COR-L47 (cell line): ENCODE results near the gene OR10H4.
"Not testable (repeated sequence)": the region's sequence is repeated elsewhere in the genome, so short reads cannot be mapped to it uniquely, and the experiment has no call there.

ENCODE experiments used
- DNase-seq: peaks from one replicate; lab custom pipeline; 2025; lab: John Stamatoyannopoulos, UW

The OR10H4 gene

GRCh38 chr19:15948223-15949058 lies at the start of gene OR10H4:
TSS of gene OR10H4 (plus strand) at chr19:15949008. CDS start at chr19:15949008, 0 bp downstream.
- no peak for DNase-seq

- DNase-seq = not testable (repeated sequence)
These were observed 49.2 kb upstream of the OR10H4 start for GRCh38 chr19:15899561-15899960.

GRCh38 chr19:15900032-15900431 lies 48.8 kb upstream of the OR10H4 start:
- not testable (repeated sequence) for DNase-seq

GRCh38 chr19:15900504-15900903 lies 48.3 kb upstream of the OR10H4 start:
- no peak for DNase-seq

- DNase-seq = no peak
These were observed 46.6 kb upstream of the OR10H4 start for GRCh38 chr19:15902254-15902653.

- DNase-seq = not testable (repeated sequence)
These were observed 45.9 kb upstream of the OR10H4 start for GRCh38 chr19:15902898-15903297.

GRCh38 chr19:15905026-15905425 lies 43.8 kb upstream of the OR10H4 start:
- DNase-seq = no peak

- DNase-seq = no peak
These were observed 37.1 kb upstream of the OR10H4 start for GRCh38 chr19:15911599-15912235.

- no peak for DNase-seq
These were observed 35.4 kb upstream of the OR10H4 start for GRCh38 chr19:15913384-15913783.

GRCh38 chr19:15913830-15914229 lies 35.0 kb upstream of the OR10H4 start:
- DNase-seq = no peak

GRCh38 chr19:15915109-15915508 lies 33.7 kb upstream of the OR10H4 start:
- DNase-seq = no peak

- DNase-seq = no peak
These were observed 29.6 kb upstream of the OR10H4 start for GRCh38 chr19:15919243-15919642.

- DNase-seq = no peak
These were observed 26.8 kb upstream of the OR10H4 start for GRCh38 chr19:15922021-15922420.

- DNase-seq = no peak
These were observed 25.1 kb upstream of the OR10H4 start for GRCh38 chr19:15923702-15924101.

GRCh38 chr19:15926484-15926883 lies 22.3 kb upstream of the OR10H4 start:
- DNase-seq = no peak

GRCh38 chr19:15928321-15928720 lies 20.5 kb upstream of the OR10H4 start:
- no peak for DNase-seq

GRCh38 chr19:15933761-15934331 lies 15.0 kb upstream of the OR10H4 start:
- DNase-seq = not testable (repeated sequence)

GRCh38 chr19:15934332-15935078 lies 14.3 kb upstream of the OR10H4 start, which contains the start of gene CYP4F11:
TSS of gene CYP4F11 (minus strand) at chr19:15934529. CDS start at chr19:15934408, 121 bp downstream.
- peak; percentile 15 for DNase-seq

- no peak for DNase-seq
These were observed 13.6 kb upstream of the OR10H4 start for GRCh38 chr19:15935167-15935702.

GRCh38 chr19:15936173-15936572 lies 12.6 kb upstream of the OR10H4 start:
- DNase-seq = no peak

GRCh38 chr19:15936950-15937349 lies 11.9 kb upstream of the OR10H4 start:
- DNase-seq = no peak

- no peak for DNase-seq
These were observed 11.0 kb upstream of the OR10H4 start for GRCh38 chr19:15937771-15938170.
